ENCODE data around the gene GATA6.
"Not testable (repeated sequence)": the region's sequence is repeated elsewhere in the genome, so short reads cannot be mapped to it uniquely, and the experiment has no call there.

The GATA6 gene

DNA sequence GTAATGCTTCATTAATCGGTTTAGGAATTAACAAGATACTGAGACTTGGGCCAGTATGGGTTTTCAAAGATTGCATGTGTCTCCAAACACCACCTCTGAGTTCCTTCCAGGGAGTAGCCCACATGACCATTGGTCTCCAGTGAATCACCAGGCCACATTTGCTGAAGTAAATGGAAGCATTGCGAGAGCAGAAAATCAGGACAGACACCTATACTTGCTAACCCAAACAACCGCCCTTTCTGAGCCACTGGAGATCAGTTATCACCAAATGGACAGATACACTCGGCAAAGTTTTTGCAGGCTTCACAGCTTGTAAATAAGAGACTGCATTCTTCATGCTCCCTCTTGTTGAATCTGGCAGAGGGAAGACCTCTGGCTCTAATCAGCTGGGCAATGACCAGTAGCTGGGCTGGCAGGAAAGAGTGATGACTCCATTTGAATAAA is 40.9 kb downstream of the GATA6 start:
- no peak for DNase-seq

DNA sequence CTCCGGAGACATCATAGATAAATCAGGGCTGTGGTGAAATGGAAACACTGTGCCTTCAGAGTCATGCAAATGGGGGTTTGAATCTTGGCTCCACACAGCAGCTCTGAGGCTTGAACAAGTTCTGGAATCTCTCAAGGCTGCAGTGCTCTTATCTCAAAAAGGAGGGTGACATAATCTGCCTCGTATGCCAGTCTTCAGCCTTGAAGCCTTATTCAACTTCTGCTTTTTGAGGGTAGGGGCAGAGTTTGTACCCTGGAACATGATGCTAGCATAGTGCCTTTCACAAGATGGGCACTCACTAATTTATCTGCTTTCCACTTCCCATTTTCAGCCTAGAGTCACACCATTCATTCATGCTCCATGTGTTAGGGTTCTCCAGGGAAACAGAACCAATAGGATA is 42.3 kb downstream of the GATA6 start:
- no peak for DNase-seq

DNA sequence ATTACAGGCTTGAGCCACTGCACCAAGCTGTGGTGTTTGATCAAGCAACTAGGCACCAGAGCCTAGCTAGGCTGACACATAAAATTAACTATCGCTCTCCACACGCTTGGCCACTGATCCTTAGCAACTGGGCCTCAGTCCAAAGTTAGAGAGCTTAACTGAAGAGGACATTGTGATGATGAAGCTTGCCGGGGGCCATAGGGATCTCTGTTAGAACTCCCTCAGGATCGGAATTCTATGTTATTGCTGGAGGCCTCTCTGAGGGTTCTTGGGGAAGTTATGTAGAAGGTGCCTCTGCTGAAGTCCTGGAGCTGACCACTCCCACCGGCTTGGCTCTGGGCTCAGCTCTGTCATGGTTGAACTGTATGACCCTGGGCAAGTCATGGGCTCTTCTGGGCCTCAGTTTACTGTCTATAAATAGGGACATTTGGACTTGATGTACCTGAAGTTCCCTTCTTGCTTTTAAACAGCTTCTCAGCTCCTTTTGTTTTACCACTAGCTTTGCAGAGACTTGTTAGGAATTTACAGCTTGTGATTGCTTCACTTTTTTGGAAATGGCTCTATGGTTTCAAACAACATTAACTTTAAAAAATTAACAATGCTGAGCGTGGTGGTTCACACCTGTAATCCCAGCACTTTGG is 44.1 kb downstream of the GATA6 start:
- DNase-seq: no peak

DNA sequence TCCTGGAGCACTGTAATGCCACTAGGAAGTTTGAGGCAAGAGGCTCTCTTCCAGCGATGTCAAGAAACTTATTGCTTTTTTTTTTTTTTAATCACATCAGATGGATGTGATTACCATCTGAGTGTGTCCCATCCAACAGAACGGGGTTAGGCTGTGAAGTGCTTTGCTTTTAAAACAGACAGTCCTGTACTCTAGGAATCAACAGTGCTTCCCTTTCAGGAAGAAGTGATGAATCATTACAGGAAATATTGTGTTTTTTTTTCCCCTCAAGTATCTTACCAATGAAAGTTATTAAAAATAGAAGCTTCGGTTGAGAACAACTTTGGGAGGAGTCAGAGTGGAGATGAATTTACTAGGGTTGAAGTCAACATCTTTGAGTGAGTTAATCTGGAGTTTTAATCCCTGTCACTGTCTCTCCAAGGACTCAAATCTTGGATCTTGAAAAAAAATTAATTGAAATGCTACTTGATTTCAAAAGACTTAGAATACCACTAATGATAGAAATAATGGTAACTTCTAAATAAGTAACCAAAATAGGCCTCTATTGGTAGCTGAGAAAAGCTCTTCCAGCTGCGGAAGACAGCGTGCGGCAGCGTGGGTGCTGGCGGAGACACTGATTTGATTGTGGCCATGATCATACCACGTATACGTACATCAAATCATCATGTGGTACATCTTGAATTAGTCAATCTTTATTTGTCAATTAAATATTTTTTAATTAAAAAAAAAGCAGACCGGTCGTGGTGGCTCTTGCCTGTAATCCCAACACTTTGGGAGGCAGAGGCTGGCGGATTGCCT is 45.5 kb downstream of the GATA6 start:
- DNase-seq: no peak

- no peak for DNase-seq
Measured at GRCh38 chr18:22218835-22219234, 49.4 kb downstream of the GATA6 start.

DNA sequence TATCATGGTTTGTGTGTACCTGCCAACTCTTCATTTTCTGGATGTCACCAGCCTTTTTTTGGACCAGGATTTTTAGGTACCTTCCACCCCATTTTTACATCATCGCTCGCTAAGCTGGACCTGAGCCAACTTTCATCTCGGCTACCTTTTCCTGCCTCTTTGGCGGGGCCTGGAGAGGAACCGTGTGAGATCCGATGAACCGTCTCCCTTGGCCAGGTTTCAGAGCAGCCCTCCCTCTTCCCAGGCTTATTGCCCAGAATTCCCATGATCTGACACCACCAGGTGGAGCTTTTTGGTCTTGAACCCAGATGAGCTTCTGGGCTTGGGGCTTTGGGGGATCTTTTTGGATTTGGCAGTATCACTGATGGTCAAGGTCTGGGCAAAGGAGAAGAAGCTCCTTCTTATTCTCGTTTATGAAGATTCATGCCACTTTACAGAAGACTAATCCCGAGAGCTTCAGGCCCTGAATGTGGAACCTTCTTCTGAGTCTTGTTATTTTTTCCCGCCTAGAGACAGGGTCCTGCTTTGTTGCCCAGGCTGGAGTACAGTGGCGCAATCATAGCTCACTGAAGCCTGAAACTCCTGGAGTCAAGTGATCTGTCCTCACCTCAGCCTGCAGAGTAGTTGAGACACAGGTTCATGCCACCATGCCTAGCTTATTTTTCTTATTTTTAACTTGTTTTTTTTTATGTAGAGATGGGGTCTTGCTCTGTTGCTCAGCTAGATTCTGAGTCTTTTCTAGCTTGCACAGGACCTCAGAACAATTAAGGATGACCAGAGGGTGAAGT is 50.4 kb downstream of the GATA6 start:
- DNase-seq: no peak

DNA sequence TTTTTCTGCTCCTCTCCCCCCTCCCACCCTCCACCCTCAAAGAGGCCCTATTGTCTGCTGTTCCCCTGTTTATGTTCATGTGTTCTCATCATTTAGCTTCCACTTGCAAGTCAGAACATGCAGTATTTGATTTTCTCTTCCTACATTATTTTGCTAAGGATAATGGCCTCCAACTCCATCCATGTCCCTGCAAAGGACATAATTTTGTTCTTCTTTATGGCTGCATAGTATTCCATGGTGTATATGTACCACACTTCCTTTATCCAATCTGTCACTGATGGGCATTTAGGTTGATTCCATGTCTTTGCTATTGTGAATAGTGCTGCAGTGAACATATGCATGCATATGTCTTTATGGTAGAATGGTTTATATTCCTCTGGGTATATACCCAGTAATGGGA is 51.2 kb downstream of the GATA6 start:
- DNase-seq: not testable (repeated sequence)

GRCh38 chr18:22221350-22221749 is 52.0 kb downstream of the GATA6 start:
- DNase-seq: no peak

GRCh38 chr18:22223254-22223964 is 54.0 kb downstream of the GATA6 start:
- DNase-seq: no peak

GRCh38 chr18:22223965-22224322 is 54.6 kb downstream of the GATA6 start:
- DNase-seq: no peak

DNA sequence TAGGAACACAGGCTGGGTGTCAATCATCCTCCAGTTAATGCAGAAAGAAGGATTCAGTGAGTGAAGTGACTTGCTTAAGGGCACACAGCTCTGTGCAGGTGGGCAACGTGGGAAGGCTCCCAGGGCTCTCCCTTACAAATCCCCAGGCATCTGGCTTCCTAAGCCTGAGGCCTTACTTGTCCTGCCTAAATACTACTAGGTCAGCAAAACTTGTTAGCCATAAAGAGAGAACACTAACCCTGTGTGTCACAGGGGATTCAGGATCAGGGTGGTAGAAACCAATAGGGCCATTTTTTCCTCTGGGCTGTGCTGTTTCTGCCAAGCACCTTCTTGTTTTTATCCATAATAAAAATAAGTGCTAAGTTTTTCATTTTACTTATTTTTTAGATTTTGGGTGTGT is 55.0 kb downstream of the GATA6 start:
- DNase-seq: no peak

DNA sequence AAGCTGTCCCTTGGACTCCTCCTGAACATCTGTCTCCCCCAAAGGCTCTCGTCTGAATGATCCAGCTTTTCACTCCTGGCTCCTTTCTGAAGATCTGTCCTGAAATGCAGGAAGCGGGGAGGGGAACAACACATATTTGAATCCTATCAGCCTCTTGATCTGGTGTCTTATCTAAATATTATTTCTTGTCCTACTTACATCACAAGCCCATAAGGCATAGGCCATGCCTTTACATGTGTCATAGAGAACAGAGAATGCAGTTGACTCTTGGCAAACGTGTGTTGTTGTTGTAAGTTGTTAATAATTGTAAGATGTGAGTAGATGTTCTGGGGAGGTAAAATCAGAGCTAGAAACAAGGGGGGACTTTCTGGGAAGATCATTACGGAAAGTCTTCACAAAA is 57.4 kb downstream of the GATA6 start:
- no peak for DNase-seq

DNA sequence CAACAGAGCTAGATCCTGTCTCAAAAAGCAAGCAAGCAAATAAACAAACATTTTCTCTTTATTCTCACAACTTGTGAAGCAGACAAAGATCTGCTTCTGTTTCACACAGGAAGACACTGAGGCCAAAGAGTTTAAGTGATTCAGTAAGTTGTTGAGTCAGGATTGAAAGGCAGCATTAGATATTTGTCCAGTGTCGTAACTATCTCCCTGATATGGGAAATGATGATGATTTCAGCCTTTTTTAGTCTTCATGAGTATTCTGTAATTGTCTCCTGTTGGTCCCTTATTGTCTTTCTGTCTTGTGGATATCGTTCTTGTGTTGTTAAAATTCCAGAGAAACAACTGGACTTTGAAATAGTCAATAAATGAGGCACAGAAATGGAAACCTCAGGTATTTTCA is 59.6 kb downstream of the GATA6 start:
- no peak for DNase-seq

- no peak for DNase-seq
Measured at GRCh38 chr18:22229456-22230124, 60.2 kb downstream of the GATA6 start.

GRCh38 chr18:22230471-22230945 is 61.1 kb downstream of the GATA6 start:
- no peak for DNase-seq

- DNase-seq: no peak
Measured at GRCh38 chr18:22233266-22233665, 63.9 kb downstream of the GATA6 start.

DNA sequence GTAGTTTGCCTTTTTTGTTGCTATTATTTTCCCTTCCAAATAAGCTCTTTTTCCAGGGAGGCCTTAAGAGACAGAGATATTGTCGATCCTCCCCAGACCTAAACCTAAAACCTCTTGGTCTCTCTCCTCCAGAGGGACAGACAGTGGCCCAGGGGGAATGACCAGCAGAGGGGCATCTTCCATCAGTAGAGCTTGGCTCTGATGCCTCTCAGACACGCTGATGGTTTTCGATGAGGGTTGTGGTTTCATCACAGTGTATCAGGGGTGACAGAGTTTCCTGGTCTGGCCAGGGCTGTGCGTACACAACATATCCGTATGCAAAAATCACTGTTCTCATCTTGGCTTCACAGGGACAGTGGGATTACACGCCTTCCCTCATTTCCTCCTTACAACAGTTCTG is 68.6 kb downstream of the GATA6 start:
- DNase-seq: no peak

- DNase-seq: no peak
Measured at GRCh38 chr18:22238681-22239080, 69.3 kb downstream of the GATA6 start.

- no peak for DNase-seq
Measured at GRCh38 chr18:22241921-22242361, 72.6 kb downstream of the GATA6 start.

DNA sequence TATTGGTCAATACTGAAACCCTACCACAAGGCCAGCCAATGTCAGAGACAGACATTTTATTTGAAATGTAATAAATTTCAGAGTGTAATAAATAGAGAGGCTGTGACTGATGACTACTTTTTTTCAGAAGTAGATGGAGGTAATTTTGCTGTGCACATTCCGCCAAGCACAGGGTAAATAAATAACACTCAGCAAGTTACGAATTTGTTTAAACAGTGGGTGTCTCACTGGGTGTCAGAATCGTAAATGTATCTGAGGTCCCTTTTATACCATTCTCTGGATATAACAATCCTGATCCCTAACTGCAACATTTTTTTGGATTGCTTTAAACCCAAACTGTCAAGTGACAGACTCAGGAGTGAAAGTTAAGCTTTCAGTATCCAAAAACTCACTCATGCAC is 74.1 kb downstream of the GATA6 start:
- no peak for DNase-seq

- no peak for DNase-seq
Measured at GRCh38 chr18:22250026-22250425, 80.6 kb downstream of the GATA6 start.

DNA sequence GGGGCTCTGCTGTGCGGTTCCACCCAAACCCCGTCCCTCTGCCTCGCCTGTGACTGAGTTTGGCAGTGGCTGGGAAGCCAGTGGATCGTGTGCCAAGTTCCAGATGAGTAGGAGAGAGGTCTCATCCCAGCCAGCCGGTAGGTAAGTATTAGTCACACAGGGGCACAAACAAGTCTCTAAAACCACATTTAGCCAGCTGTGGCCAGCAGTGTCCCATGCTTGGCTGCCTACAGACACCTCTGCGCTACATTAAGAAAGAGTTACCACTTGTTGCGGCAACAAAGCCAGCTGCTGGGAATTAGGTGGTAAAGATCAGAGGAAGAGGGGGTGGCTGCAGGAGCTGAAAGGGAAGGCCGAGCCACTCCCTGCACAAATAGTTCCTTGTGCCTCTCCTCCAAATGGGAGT is 81.2 kb downstream of the GATA6 start:
- DNase-seq: no peak

Data from stimulated activated CD4-positive, alpha-beta T cell treated with anti-CD3 and anti-CD28 coated beads, Interleukin-2, amount 100 ng/mL, for 24 hours (primary cell).